ENCODE results near the gene LMOD3.

The LMOD3 gene

GRCh38 chr3:69121513-69121912 lies 882 bp downstream of the LMOD3 start:
- no peaks in the 10 kb centered on the region for H3K36me3 ChIP-seq (ENCODE audit: control insufficient read depth, insufficient read depth, low read length)
- no peak for TF ChIP-seq CTCF (IDR thresholded peaks at IDR 0.05)
- H3K27ac ChIP-seq = no peak overlapping the region
- H2AFZ ChIP-seq = peak overlapping the region; percentile 3
- no peaks in the 10 kb centered on the region for H3K9me3 ChIP-seq (ENCODE audit: control insufficient read depth, low read length)
- no peak overlapping the region for H3K4me3 ChIP-seq (ENCODE audit: low read depth, low read length)
- no peaks in the 10 kb centered on the region for H3K79me2 ChIP-seq
- no peak overlapping the region for H3K4me2 ChIP-seq (ENCODE audit: low read length)
- H3K4me1 ChIP-seq = peaks cover 3% of the 10 kb centered on the region
- no peaks in the 10 kb centered on the region for H3K27me3 ChIP-seq (ENCODE audit: control insufficient read depth, insufficient read depth, low read length)
- H3K9ac ChIP-seq = no peak overlapping the region

GRCh38 chr3:69120879-69121464 lies 1.4 kb downstream of the LMOD3 start:
- peak overlapping the region; percentile 3 for H2AFZ ChIP-seq
- no peaks in the 10 kb centered on the region for H3K27me3 ChIP-seq (ENCODE audit: control insufficient read depth, insufficient read depth, low read length)
- no peaks in the 10 kb centered on the region for H3K36me3 ChIP-seq (ENCODE audit: control insufficient read depth, insufficient read depth, low read length)
- H3K4me3 ChIP-seq (ENCODE audit: low read depth, low read length) = no peak overlapping the region
- no peaks in the 10 kb centered on the region for H3K9me3 ChIP-seq (ENCODE audit: control insufficient read depth, low read length)
- H3K4me2 ChIP-seq (ENCODE audit: low read length) = no peak overlapping the region
- TF ChIP-seq CTCF (IDR thresholded peaks at IDR 0.05) = peak; percentile 94
- H3K27ac ChIP-seq = no peak overlapping the region
- peaks cover 3% of the 10 kb centered on the region for H3K4me1 ChIP-seq
- no peak overlapping the region for H3K9ac ChIP-seq
- H3K79me2 ChIP-seq = no peaks in the 10 kb centered on the region

GRCh38 chr3:69119681-69120080 lies 2.7 kb downstream of the LMOD3 start:
- no peak overlapping the region for H2AFZ ChIP-seq
- peaks cover 3% of the 10 kb centered on the region for H3K4me1 ChIP-seq
- H3K9me3 ChIP-seq (ENCODE audit: control insufficient read depth, low read length) = no peaks in the 10 kb centered on the region
- TF ChIP-seq CTCF (IDR thresholded peaks at IDR 0.05) = no peak
- no peaks in the 10 kb centered on the region for H3K79me2 ChIP-seq
- H3K36me3 ChIP-seq (ENCODE audit: control insufficient read depth, insufficient read depth, low read length) = no peaks in the 10 kb centered on the region
- no peak overlapping the region for H3K4me3 ChIP-seq (ENCODE audit: low read depth, low read length)
- no peaks in the 10 kb centered on the region for H3K27me3 ChIP-seq (ENCODE audit: control insufficient read depth, insufficient read depth, low read length)
- no peak overlapping the region for H3K9ac ChIP-seq
- H3K27ac ChIP-seq = no peak overlapping the region
- H3K4me2 ChIP-seq (ENCODE audit: low read length) = no peak overlapping the region

- Histone ChIP-seq H3K27ac (no peak overlapping the region), H3K9me3 (ENCODE audit: control insufficient read depth, low read length) (no peaks in the 10 kb centered on the region), H3K27me3 (ENCODE audit: control insufficient read depth, insufficient read depth, low read length) (no peaks in the 10 kb centered on the region), H3K4me2 (ENCODE audit: low read length) (no peak overlapping the region), H2AFZ (no peak overlapping the region), H3K79me2 (no peaks in the 10 kb centered on the region), H3K4me3 (ENCODE audit: low read depth, low read length) (no peak overlapping the region), H3K4me1 (peaks cover 3% of the 10 kb centered on the region), H3K36me3 (ENCODE audit: control insufficient read depth, insufficient read depth, low read length) (no peaks in the 10 kb centered on the region), H3K9ac (no peak overlapping the region)
- no peak for TF ChIP-seq CTCF (IDR thresholded peaks at IDR 0.05)
Measured at GRCh38 chr3:69119138-69119537, 3.3 kb downstream of the LMOD3 start.

- H3K9me3 ChIP-seq (ENCODE audit: control insufficient read depth, low read length) = no peaks in the 10 kb centered on the region
- H3K4me1 ChIP-seq = peaks cover 3% of the 10 kb centered on the region
- H3K36me3 ChIP-seq (ENCODE audit: control insufficient read depth, insufficient read depth, low read length) = no peaks in the 10 kb centered on the region
- no peak overlapping the region for H3K4me2 ChIP-seq (ENCODE audit: low read length)
- H3K27ac ChIP-seq = no peak overlapping the region
- no peak for TF ChIP-seq CTCF (IDR thresholded peaks at IDR 0.05)
- no peak overlapping the region for H3K9ac ChIP-seq
- H3K27me3 ChIP-seq (ENCODE audit: control insufficient read depth, insufficient read depth, low read length) = no peaks in the 10 kb centered on the region
- no peak overlapping the region for H3K4me3 ChIP-seq (ENCODE audit: low read depth, low read length)
- no peaks in the 10 kb centered on the region for H3K79me2 ChIP-seq
- no peak overlapping the region for H2AFZ ChIP-seq
Measured at GRCh38 chr3:69118555-69118954, 3.8 kb downstream of the LMOD3 start.
